ENCODE measurements around the gene VCAM1.
"Not testable (repeated sequence)": the region's sequence is repeated elsewhere in the genome, so short reads cannot be mapped to it uniquely, and the experiment has no call there.

Gene VCAM1

DNA sequence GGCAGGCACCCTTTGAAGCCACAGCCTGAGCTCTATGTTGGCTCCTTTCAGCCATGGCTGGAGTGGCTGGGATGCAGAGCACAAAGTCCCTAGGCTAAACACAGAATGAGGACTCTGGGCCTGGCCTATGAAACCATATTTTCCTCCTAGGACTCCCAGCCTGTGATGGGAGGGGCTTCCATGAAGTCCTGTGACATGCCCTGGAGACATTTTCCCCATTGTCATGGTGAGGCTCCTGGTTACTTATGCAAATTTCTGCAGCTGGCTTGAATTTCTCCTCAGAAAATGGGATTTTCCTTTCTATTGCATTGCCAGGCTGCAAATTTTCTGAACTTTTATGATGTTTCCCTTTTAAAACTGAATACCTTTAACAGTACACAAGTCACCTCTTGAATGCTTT is 61.3 kb downstream of the VCAM1 start:
- DNase-seq: no peak

GRCh38 chr1:100781728-100782127 is 62.2 kb downstream of the VCAM1 start:
- not testable (repeated sequence) for DNase-seq

- DNase-seq: no peak
Measured at GRCh38 chr1:100782473-100783039, 63.0 kb downstream of the VCAM1 start.

DNA sequence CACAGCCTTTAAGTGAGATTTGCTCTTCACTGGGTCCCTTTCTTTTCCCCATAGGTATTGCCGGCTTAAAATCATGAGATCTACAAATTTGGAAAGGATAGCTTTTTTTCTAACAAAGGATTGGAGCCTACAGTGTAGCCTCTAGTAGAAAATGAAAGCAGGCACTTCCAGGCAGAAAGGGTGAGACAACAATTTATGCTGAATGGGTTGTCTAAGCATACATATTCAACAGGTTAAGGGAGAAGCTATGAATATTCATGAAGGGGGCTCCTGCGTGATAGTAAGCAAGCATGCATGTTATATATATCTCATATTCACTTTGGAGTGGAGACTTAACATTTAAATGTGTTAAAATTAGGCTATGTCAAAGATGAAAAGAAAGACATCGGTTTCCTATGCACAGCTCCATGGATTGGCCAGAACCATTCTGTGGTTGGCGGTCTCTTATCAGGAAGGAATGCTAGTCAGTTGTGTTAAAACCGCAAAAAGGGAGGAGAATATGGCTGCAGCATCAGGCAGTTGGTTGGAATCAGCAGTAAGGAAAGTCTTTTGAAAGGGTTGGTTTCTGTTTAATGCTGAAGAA is 66.0 kb downstream of the VCAM1 start:
- no peak for DNase-seq

GRCh38 chr1:100786870-100787269 is 67.3 kb downstream of the VCAM1 start:
- no peak for DNase-seq
